B cell (primary cell): ENCODE measurements around the gene CASS4. TPM values are rescaled to one million over a fixed set of nuclear protein-coding genes. Genes with fewer than 3 reads are reported as not detected.

Experiments
- ATAC-seq: fragments of 200-7000 bp; cut with Tn5 transposase; one replicate; pipeline ENCODE4 v1.10.0; 2021; ENCODE audit warnings: low read depth, mild to moderate bottlenecking, moderate number of reproducible peaks, moderate library complexity
- CTCF ChIA-PET: fragments of 350-600 bp; sonication (Branson Sonifier 250); formaldehyde crosslinking; loops from one replicate; lab custom pipeline; 2021; ENCODE audit warnings: antibody characterized with exemption, inconsistent platforms; lab: Charles Lee
- POLR2A ChIA-PET: fragments of 350-600 bp; sonication (Branson Sonifier 250); formaldehyde crosslinking; loops from one replicate; lab custom pipeline; 2021; ENCODE audit warnings: antibody characterized with exemption; lab: Charles Lee
- DNase-seq: peaks from one replicate; pipeline ENCODE4 v3.0.0; 2013
- H2AFZ ChIP-seq: 2 replicates; pipeline ENCODE4 v1.6.1; 2012; ENCODE audit warnings: mild to moderate bottlenecking, low read depth, low read length; ENCODE audit not compliant: insufficient read depth, poor library complexity, severe bottlenecking
- H3K27ac ChIP-seq, 2 donors: 1 replicate in 1 of 2; 2 replicates in 1 of 2; pipeline ENCODE4 v1.5.1; 2012 to 2013; ENCODE audit warnings: low read length in 2 of 2, mild to moderate bottlenecking in 2 of 2, moderate library complexity in 1 of 2
- H3K27me3 ChIP-seq, 4 experiments: fragments of 200-600 bp in 1 of 4; sonication (generic) in 1 of 4; replicated peaks in 1 of 4; 1 replicate in 2 of 4; 2 replicates in 2 of 4; pipeline versions ENCODE4 v1.6.1 to v1.7.0; 2013 to 2016; ENCODE audit warnings: low read length in 3 of 4, mild to moderate bottlenecking in 2 of 4, mixed read lengths in 1 of 4, moderate library complexity in 1 of 4; ENCODE audit not compliant: insufficient read depth in 4 of 4, control insufficient read depth in 3 of 4; ENCODE audit errors: control extremely low read depth in 1 of 4
- H3K36me3 ChIP-seq, 2 experiments: replicated peaks in 1 of 2; 1 replicate in 1 of 2; 2 replicates in 1 of 2; pipeline versions ENCODE4 v1.6.1 to v1.7.1; 2013; ENCODE audit warnings: low read length in 1 of 2; ENCODE audit not compliant: insufficient read depth in 2 of 2, control insufficient read depth in 1 of 2; ENCODE audit errors: control extremely low read depth in 1 of 2, extremely low read depth in 1 of 2
- H3K4me1 ChIP-seq, 2 donors: fragments of 200-600 bp in 1 of 2; sonication (generic) in 1 of 2; 1 replicate in 1 of 2; 2 replicates in 1 of 2; pipeline versions ENCODE4 v1.5.1 to v1.6.1; 2013 to 2017; ENCODE audit warnings: low read length in 2 of 2; ENCODE audit not compliant: control insufficient read depth in 2 of 2, insufficient read depth in 2 of 2
- H3K4me2 ChIP-seq: replicated peaks from 2 replicates; pipeline ENCODE3; 2012; ENCODE audit warnings: mild to moderate bottlenecking, low read depth, low read length; ENCODE audit not compliant: poor library complexity, severe bottlenecking
- H3K4me3 ChIP-seq, 5 experiments: fragments of 200-600 bp in 1 of 5; sonication (generic) in 1 of 5; 1 replicate in 3 of 5; 2 replicates in 2 of 5; pipeline versions ENCODE4 v1.5.1 to v1.7.0; 2011 to 2016; ENCODE audit warnings: low read length in 4 of 5, mild to moderate bottlenecking in 4 of 5, low read depth in 2 of 5, control low read depth in 1 of 5, moderate library complexity in 1 of 5; ENCODE audit not compliant: insufficient read depth in 1 of 5; ENCODE audit errors: control extremely low read depth in 1 of 5, extremely low read depth in 1 of 5
- H3K79me2 ChIP-seq: fragments of 200-600 bp; sonication (generic); one replicate; pipeline ENCODE4 v1.6.0; 2016; ENCODE audit warnings: low read length; ENCODE audit not compliant: control insufficient read depth, insufficient read depth
- H3K9ac ChIP-seq: fragments of 200-600 bp; sonication (generic); 2 replicates; pipeline ENCODE4 v1.6.1; 2017; ENCODE audit warnings: mild to moderate bottlenecking, low read length, moderate library complexity
- H3K9me3 ChIP-seq, 3 donors: one replicate each; pipeline versions ENCODE4 v1.6.1 to v1.7.1; 2013; ENCODE audit warnings: low read length in 2 of 3; ENCODE audit not compliant: control insufficient read depth in 2 of 3, insufficient read depth in 1 of 3; ENCODE audit errors: control extremely low read depth in 1 of 3
- H4K20me1 ChIP-seq: 2 replicates; pipeline ENCODE4 v1.6.0; 2012; ENCODE audit warnings: mild to moderate bottlenecking, low read length; ENCODE audit not compliant: insufficient read depth, control insufficient read depth, poor library complexity, severe bottlenecking
- H3K27ac Mint-ChIP-seq: one replicate; pipeline ENCODE4 v1.8.0; 2021; ENCODE audit warnings: mixed read lengths
- H3K27me3 Mint-ChIP-seq: one replicate; pipeline ENCODE4 v1.8.0; 2021; ENCODE audit warnings: mixed read lengths
- H3K4me1 Mint-ChIP-seq: one replicate; pipeline ENCODE4 v1.8.0; 2021; ENCODE audit warnings: mixed read lengths
- H3K4me3 Mint-ChIP-seq: one replicate; pipeline ENCODE4 v1.8.0; 2021; ENCODE audit warnings: mixed read lengths
- H3K9me3 Mint-ChIP-seq: one replicate; pipeline ENCODE4 v1.8.0; 2022; ENCODE audit warnings: mixed read lengths; ENCODE audit not compliant: insufficient read depth
- EZH2 ChIP-seq: IDR thresholded peaks from 2 replicates; pipeline ENCODE4 v1.6.1; 2012; ENCODE audit warnings: borderline replicate concordance, low read depth, mild to moderate bottlenecking, moderate library complexity, low read length; ENCODE audit not compliant: insufficient read depth, poor library complexity, severe bottlenecking
- WGBS: methylation state at CpG from one replicate; pipeline ENCODE4 v1.1.5; 2013; ENCODE audit warnings: missing lambda C conversion rate; ENCODE audit not compliant: insufficient coverage; 5-methylcytosine and 5-hydroxymethylcytosine counted together
- intact Hi-C: fragments of 100-400 bp; cut with micrococcal nuclease; formaldehyde crosslinking; loops from one replicate; pipeline ENCODE4 v1.10.0; 2022
- polyA plus RNA-seq: library from polyadenylated mRNA; depleted of rRNA; stranded (reverse); fragments of >200 nt; gene quantifications from 2 replicates; pipeline ENCODE4 v1.2.3, GENCODE V29; 2012
- total RNA-seq, 2 donors: library from RNA; stranded (reverse); fragments of 120-200 nt in 1 of 2; gene quantifications; 1 replicate in 1 of 2; 2 replicates in 1 of 2; pipeline versions ENCODE4 v1.2.3 to v1.2.4, GENCODE V29; 2013 to 2022
- TF ChIP-seq, protein P1 (sequence below): fragments of 200-600 bp; IDR thresholded peaks from one replicate; pipeline ENCODE4 v1.8.0; 2022; ENCODE audit warnings: antibody characterized with exemption, mild to moderate bottlenecking

The CASS4 gene
- total and polyA plus RNA-seq, 2 donors (not counting 1 experiment from before 2014, with no cell fraction given): 0.42 to 0.45 TPM

DNA sequence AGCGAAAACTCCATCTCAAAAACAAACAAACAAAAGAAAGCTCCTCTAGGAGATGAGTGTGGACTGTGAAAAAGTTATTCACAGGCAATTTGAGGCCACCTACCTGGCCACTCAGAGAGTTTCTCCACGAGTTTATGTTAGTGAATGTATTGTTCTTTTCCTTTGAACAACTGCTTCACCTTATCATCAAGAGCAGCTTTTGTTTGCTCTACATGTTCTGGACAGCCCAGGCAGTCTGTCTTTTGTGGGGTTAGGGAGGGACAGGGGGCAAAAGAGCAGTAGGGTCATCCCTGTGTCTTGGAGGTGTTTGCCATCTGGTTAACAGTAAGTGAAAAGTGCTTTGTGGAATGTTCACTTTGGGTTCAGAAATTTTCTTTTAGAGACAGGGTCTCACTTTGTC lies 8.0 kb downstream of the CASS4 start:
- ChIA-PET POLR2A (no interaction called here), CTCF (no interaction called here)
- no peak overlapping the region for H3K27ac ChIP-seq
- H3K9ac ChIP-seq: no peak overlapping the region
- no peaks in the 10 kb centered on the region for H4K20me1 ChIP-seq
- H3K4me3 ChIP-seq: no peak overlapping the region
- no peaks in the 10 kb centered on the region for H3K9me3 Mint-ChIP-seq
- ATAC-seq (no peak), DNase-seq (no peak)
- no peak overlapping the region for H2AFZ ChIP-seq
- peaks cover 5% of the 10 kb centered on the region for H3K4me1 Mint-ChIP-seq
- no peak overlapping the region for H3K27ac Mint-ChIP-seq
- WGBS: no CpG with 5 or more reads among the region's 2 CpGs
- H3K36me3 ChIP-seq: no peaks in the 10 kb centered on the region
- TF ChIP-seq EZH2: no peak
- TF ChIP-seq, protein P1, sequence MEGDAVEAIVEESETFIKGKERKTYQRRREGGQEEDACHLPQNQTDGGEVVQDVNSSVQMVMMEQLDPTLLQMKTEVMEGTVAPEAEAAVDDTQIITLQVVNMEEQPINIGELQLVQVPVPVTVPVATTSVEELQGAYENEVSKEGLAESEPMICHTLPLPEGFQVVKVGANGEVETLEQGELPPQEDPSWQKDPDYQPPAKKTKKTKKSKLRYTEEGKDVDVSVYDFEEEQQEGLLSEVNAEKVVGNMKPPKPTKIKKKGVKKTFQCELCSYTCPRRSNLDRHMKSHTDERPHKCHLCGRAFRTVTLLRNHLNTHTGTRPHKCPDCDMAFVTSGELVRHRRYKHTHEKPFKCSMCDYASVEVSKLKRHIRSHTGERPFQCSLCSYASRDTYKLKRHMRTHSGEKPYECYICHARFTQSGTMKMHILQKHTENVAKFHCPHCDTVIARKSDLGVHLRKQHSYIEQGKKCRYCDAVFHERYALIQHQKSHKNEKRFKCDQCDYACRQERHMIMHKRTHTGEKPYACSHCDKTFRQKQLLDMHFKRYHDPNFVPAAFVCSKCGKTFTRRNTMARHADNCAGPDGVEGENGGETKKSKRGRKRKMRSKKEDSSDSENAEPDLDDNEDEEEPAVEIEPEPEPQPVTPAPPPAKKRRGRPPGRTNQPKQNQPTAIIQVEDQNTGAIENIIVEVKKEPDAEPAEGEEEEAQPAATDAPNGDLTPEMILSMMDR: no peak
- H3K27me3 ChIP-seq: peaks cover 0 to 3% (median 0%) of the 10 kb centered on the region in 4 experiments
- intact Hi-C loops: no loop called here
- H3K79me2 ChIP-seq: no peaks in the 10 kb centered on the region
- peaks cover 0 to 5% of the 10 kb centered on the region in 2 donors for H3K4me1 ChIP-seq
- H3K4me3 Mint-ChIP-seq: no peak overlapping the region
- H3K4me2 ChIP-seq: no peak overlapping the region
- no peaks in the 10 kb centered on the region for H3K9me3 ChIP-seq
- H3K27me3 Mint-ChIP-seq: no peaks in the 10 kb centered on the region

DNA sequence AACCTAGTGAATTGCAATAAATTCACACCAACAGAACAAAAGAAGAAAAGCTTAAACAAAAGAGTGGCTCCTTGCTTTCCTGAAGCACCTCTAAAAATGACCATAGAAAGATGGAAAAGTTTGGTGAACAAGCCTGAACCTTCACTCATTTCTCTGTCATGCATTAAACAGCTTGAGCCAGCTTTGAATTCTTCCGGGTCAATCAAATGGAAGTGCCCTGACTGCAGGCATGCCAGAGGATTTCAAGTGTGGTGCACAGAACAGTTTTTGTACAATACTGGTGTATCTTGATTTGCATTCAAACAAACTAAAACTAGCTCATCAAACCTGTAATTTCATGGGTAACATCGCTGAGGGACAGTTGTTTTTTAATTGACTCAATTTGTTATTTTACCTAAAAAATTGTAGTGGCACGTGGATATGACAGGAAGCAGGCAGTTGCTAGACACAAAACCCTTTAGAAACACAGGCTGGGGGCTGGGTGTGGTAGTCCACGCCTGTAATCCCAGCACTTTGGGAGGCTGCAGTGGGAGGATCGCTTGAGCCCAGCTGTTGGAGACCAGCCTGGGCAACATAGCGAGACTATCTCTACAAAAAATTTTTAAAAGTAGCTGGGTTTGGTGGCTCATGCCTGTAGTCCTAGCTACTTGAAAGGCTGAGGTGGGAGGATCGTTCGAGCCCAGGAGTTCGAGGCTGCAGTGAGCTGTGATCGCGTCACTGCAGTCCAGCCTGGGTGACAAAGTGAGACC lies 9.1 kb downstream of the CASS4 start:
- intact Hi-C loops: no loop called here
- no peak overlapping the region for H3K27ac Mint-ChIP-seq
- Histone ChIP-seq H3K4me1 (peaks cover 0 to 5% of the 10 kb centered on the region in 2 donors), H3K27ac (no peak overlapping the region), H3K27me3 (peaks cover 0 to 6% (median under 1%) of the 10 kb centered on the region in 4 experiments), H3K79me2 (no peaks in the 10 kb centered on the region), H3K36me3 (no peaks in the 10 kb centered on the region), H4K20me1 (no peaks in the 10 kb centered on the region), H2AFZ (no peak overlapping the region), H3K9me3 (no peaks in the 10 kb centered on the region), H3K4me2 (no peak overlapping the region), H3K9ac (no peak overlapping the region), H3K4me3 (no peak overlapping the region)
- WGBS: 83% methylated on average over 6 of the region's 11 CpGs
- CTCF ChIA-PET: no interaction called here
- TF ChIP-seq, protein P1: no peak
- TF ChIP-seq EZH2: no peak
- peaks cover 5% of the 10 kb centered on the region for H3K4me1 Mint-ChIP-seq
- H3K27me3 Mint-ChIP-seq: peaks cover 4% of the 10 kb centered on the region
- ATAC-seq: no peak
- no peak for DNase-seq
- H3K4me3 Mint-ChIP-seq: no peak overlapping the region
- H3K9me3 Mint-ChIP-seq: no peaks in the 10 kb centered on the region
- POLR2A ChIA-PET: no interaction called here
